ENCODE measurements around the gene CACNA2D2. TPM values are rescaled to one million over a fixed set of nuclear protein-coding genes. Genes with fewer than 3 reads are reported as not detected.

CACNA2D2 gene
- total RNA-seq, 2 experiments from 2014 or later, result 0.60 to 0.62 TPM

DNA sequence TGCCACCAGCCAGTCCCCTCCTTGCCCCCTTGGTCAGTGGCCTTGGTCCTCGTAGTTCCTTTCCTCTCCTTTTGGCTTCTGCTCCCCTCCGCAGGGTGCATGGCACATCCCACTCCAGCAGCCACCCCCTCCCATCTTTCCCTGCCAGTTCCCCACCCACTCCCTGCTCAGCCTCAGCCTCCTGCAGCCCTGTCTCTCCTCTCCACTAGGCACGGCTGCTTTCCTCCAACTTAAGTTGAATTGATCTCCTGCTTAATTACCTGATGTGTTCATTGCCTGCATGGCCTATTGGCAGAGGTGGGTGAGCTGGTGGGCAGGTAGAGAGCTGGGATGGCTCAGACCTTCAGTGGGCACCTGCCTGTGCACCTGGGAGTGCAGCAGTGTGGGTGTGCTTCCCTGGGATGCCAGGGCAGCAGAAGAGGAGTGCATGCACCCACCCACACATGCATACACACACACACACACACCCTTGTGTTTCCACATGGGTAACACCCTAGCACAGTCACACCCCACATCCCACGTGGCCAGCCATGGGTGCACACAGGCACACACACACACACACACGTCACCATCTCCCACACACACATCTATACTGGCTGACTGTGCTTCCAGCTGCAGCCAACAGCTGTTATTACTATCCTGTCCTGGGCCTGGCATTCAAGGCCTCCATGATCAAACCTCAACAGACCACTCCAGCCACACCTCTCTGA is 33.2 kb upstream of the CACNA2D2 start:
- no peaks in the 10 kb centered on the region for H3K9me3 Mint-ChIP-seq
- ChIA-PET POLR2A (interaction anchor here (0.5 kb wide), 1 partner anchor 32 kb away, joined by 3 read pairs; no protein-coding TSS in a partner anchor), CTCF (interaction anchor here (1.6 to 2.2 kb wide), 3 partner anchors 13 to 99 kb away, joined by 3 to 5 read pairs (median 4); no protein-coding TSS in a partner anchor)
- H3K27me3 Mint-ChIP-seq, result peaks cover 23% of the 10 kb centered on the region
- no peak for DNase-seq
- no peaks in the 10 kb centered on the region for H3K36me3 Mint-ChIP-seq (ENCODE audit: low read depth)
- H3K4me3 Mint-ChIP-seq, result no peak overlapping the region
- no peaks in the 10 kb centered on the region for H3K4me1 Mint-ChIP-seq
- H3K27ac Mint-ChIP-seq, result no peak overlapping the region

DNA sequence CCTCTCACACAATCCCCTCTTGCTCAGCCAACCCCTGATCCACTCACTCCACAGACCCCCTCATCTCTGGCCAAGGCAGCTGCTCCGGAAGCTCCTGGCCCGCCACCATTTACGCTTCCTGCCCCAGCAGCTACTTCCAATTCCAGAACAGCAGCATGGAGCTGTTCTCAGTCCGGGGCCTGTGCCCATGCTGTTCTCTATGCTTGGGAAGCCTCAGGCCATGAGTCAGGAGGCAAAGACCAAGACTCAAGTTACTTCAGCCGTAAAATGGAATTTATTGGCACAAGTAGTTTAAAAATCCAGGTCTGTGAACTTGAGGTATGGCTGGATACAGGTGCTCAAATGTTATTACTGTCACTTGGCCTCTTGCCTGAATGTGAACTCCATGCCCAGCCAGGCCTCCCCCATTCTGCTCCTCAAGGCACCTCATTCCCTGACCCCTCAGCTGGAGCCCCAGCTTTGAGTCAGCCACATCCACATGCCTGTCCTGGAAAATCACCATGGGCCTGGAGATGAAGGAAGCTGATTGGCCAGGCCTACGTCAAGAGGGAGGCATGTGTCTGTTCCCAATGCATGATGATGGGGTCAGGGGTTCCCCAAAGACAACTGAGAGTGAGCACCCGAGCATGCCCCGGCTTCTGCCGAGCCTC is 31.4 kb upstream of the CACNA2D2 start:
- H3K9me3 Mint-ChIP-seq, result no peaks in the 10 kb centered on the region
- CTCF ChIA-PET, result interaction anchor here (1.0 kb wide), 1 partner anchor 22 kb away, joined by 3 read pairs; no protein-coding TSS in a partner anchor
- no peak overlapping the region for H3K27ac Mint-ChIP-seq
- POLR2A ChIA-PET, result no interaction called here
- no peaks in the 10 kb centered on the region for H3K36me3 Mint-ChIP-seq (ENCODE audit: low read depth)
- DNase-seq, result no peak
- H3K4me3 Mint-ChIP-seq, result no peak overlapping the region
- H3K27me3 Mint-ChIP-seq, result peaks cover 33% of the 10 kb centered on the region
- no peaks in the 10 kb centered on the region for H3K4me1 Mint-ChIP-seq

DNA sequence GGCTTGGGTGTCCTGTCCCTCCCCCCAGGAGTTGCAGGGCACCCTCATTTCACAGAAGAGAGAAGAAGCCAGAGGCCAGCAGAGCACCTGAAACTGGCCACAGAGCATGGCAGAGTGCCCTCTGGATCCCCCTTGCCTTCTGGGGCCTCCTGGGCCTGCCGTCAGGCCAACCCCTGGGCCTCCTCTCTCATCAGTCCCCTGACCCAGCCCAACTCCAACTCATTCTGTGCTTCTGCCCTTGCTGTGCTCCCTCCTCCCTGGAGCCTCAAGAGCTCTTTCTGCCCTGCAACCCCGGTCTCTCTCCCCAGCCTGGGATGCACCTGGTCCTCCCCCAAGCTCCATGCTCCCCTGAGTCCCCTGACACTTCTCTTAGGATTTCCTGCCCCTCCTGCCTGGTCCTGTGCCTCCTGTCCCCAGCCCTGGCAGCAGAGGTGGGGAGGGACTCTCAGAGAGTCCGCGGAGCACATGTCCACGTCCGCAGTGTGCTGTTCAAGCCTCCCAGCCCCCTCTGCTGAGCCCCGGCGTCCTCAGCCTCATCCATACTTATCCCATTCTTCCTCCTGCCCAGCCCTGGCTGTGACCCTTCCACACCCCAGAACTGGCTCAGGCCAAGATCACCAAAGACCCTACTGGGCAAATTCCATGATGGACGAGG is 30.5 kb upstream of the CACNA2D2 start:
- no peak overlapping the region for H3K27ac Mint-ChIP-seq
- POLR2A ChIA-PET, result no interaction called here
- H3K36me3 Mint-ChIP-seq (ENCODE audit: low read depth), result no peaks in the 10 kb centered on the region
- no peak overlapping the region for H3K4me3 Mint-ChIP-seq
- CTCF ChIA-PET, result interaction anchor here (1.0 kb wide), 1 partner anchor 23 kb away, joined by 3 read pairs; no protein-coding TSS in a partner anchor
- no peak for DNase-seq
- H3K9me3 Mint-ChIP-seq, result no peaks in the 10 kb centered on the region
- peaks cover 35% of the 10 kb centered on the region for H3K27me3 Mint-ChIP-seq
- no peaks in the 10 kb centered on the region for H3K4me1 Mint-ChIP-seq

- no peaks in the 10 kb centered on the region for H3K4me1 Mint-ChIP-seq
- peaks cover 29% of the 10 kb centered on the region for H3K27me3 Mint-ChIP-seq
- no peak overlapping the region for H3K4me3 Mint-ChIP-seq
- no peak overlapping the region for H3K27ac Mint-ChIP-seq
- ChIA-PET CTCF (no interaction called here), POLR2A (no interaction called here)
- H3K36me3 Mint-ChIP-seq (ENCODE audit: low read depth), result no peaks in the 10 kb centered on the region
- DNase-seq, result no peak
- no peaks in the 10 kb centered on the region for H3K9me3 Mint-ChIP-seq
Measured at GRCh38 chr3:50533316-50533715, 29.9 kb upstream of the CACNA2D2 start.

- Mint-ChIP-seq H3K36me3 (ENCODE audit: low read depth) (no peaks in the 10 kb centered on the region), H3K27me3 (peaks cover 25% of the 10 kb centered on the region), H3K9me3 (no peaks in the 10 kb centered on the region), H3K4me3 (no peak overlapping the region), H3K4me1 (no peaks in the 10 kb centered on the region), H3K27ac (no peak overlapping the region)
- DNase-seq, result no peak
- CTCF ChIA-PET, result no interaction called here
- POLR2A ChIA-PET, result no interaction called here
Measured at GRCh38 chr3:50532062-50532705, 28.8 kb upstream of the CACNA2D2 start.

DNA sequence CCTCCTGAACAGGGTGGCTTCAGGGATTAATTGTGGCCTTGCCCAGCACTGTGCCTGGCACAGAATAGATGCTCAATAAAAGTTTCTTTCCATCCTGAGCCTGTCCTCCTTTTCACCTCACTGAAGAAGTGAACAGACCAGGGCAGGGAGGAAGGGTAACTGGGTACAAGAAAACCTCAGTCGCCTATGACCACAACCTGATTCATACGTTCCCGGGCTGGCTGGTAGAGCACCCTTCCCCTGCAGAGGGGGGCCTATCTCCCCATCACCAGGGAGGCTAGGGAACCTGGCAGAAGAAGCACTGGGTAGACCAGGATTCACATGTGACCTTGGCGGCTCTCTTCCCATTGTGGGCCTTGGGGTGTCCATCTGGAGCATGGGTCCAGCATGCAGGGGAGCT is 27.8 kb upstream of the CACNA2D2 start:
- Mint-ChIP-seq H3K36me3 (ENCODE audit: low read depth) (no peaks in the 10 kb centered on the region), H3K27me3 (peaks cover 25% of the 10 kb centered on the region), H3K4me3 (no peak overlapping the region), H3K4me1 (no peaks in the 10 kb centered on the region), H3K9me3 (no peaks in the 10 kb centered on the region), H3K27ac (no peak overlapping the region)
- CTCF ChIA-PET, result no interaction called here
- POLR2A ChIA-PET, result no interaction called here
- DNase-seq, result no peak

DNA sequence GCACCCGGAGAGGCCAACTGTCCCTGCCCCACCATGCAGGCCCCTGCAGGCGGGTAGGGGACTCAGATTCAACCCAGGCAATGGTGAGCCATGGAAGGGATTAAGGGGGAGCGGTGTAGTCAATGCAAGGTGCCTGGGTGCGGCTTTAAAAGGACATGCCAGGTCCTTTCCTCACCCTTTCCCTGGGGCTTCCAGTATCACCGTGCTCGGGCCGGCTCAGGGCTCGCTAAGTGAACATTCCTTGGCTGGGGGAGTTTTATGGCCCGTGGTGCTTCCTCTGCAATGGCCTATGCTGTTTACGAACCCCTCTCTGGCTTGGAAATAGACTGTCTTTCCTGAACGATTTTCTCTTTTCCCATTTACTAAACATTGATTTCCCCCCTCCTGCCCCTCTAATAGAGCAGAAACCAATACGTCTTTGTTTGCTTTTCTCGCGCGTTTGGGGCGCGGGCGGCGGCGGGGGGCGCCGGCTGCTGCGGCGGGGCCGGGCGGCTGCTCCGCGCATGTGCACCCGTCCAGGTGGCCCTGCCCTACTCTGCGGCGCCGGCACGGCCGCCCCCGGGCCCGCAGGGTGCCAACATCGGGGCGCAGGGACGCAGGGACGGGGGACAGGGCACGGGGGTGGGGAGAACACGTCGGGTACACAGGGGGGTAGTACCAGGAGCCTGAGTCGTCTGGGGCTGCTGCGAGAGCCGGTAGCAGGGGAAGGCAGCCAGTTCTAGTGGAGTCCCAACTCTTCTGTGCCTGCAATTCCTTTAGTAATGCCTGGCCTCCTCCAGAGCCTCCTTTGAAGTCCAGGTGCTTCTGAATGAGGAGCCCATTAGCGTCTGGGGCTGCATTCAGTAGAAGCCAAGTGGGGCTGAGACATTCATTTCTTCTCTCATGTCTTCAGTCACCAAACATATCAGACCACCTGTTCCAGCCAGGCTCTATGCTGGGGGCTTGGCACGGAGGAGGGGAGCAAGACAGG is 26.9 kb upstream of the CACNA2D2 start:
- no peak for DNase-seq
- POLR2A ChIA-PET, result no interaction called here
- Mint-ChIP-seq H3K9me3 (no peaks in the 10 kb centered on the region), H3K4me3 (no peak overlapping the region), H3K27ac (no peak overlapping the region), H3K27me3 (peaks cover 25% of the 10 kb centered on the region), H3K36me3 (ENCODE audit: low read depth) (no peaks in the 10 kb centered on the region), H3K4me1 (peaks cover 3% of the 10 kb centered on the region)
- CTCF ChIA-PET, result no interaction called here

- CTCF ChIA-PET, result interaction anchor here (1.5 kb wide), 1 partner anchor 16 kb away, joined by 5 read pairs; no protein-coding TSS in a partner anchor
- Mint-ChIP-seq H3K27ac (no peak overlapping the region), H3K9me3 (no peaks in the 10 kb centered on the region)
Measured at GRCh38 chr3:50525987-50526386, 22.6 kb upstream of the CACNA2D2 start.

GRCh38 chr3:50525191-50525910 is 21.9 kb upstream of the CACNA2D2 start:
- Mint-ChIP-seq H3K4me1 (peaks cover 3% of the 10 kb centered on the region), H3K4me3 (no peak overlapping the region), H3K27ac (no peak overlapping the region), H3K9me3 (no peaks in the 10 kb centered on the region), H3K36me3 (ENCODE audit: low read depth) (no peaks in the 10 kb centered on the region), H3K27me3 (peaks cover 12% of the 10 kb centered on the region)
- ChIA-PET POLR2A (no interaction called here), CTCF (interaction anchor here (1.5 kb wide), 1 partner anchor 17 kb away, joined by 5 read pairs; no protein-coding TSS in a partner anchor)
- DNase-seq, result no peak

More at GRCh38 chr3:50525987-50526386, 22.6 kb upstream of the CACNA2D2 start:
- Mint-ChIP-seq H3K4me3 (no peak overlapping the region), H3K36me3 (ENCODE audit: low read depth) (no peaks in the 10 kb centered on the region), H3K27me3 (peaks cover 12% of the 10 kb centered on the region), H3K4me1 (peaks cover 3% of the 10 kb centered on the region)
- POLR2A ChIA-PET, result no interaction called here
- peak; percentile 74 for DNase-seq

- Mint-ChIP-seq H3K4me1 (peaks cover 4% of the 10 kb centered on the region), H3K4me3 (no peak overlapping the region), H3K36me3 (ENCODE audit: low read depth) (no peaks in the 10 kb centered on the region), H3K27me3 (peaks cover 9% of the 10 kb centered on the region), H3K27ac (no peak overlapping the region), H3K9me3 (no peaks in the 10 kb centered on the region)
- DNase-seq, result no peak
- CTCF ChIA-PET, result interaction anchor here (1.5 to 2.5 kb wide), 2 partner anchors 17 to 18 kb away, joined by 5 to 8 read pairs; no protein-coding TSS in a partner anchor
- POLR2A ChIA-PET, result no interaction called here
Measured at GRCh38 chr3:50524746-50525145, 21.3 kb upstream of the CACNA2D2 start.

- peaks cover 6% of the 10 kb centered on the region for H3K27me3 Mint-ChIP-seq
- H3K36me3 Mint-ChIP-seq (ENCODE audit: low read depth), result no peaks in the 10 kb centered on the region
- no peak for DNase-seq
- POLR2A ChIA-PET, result no interaction called here
- no peaks in the 10 kb centered on the region for H3K9me3 Mint-ChIP-seq
- H3K27ac Mint-ChIP-seq, result no peak overlapping the region
- CTCF ChIA-PET, result interaction anchor here (0.9 to 2.5 kb wide), 4 partner anchors 19 to 90 kb away, joined by 3 to 8 read pairs (median 6); no protein-coding TSS in a partner anchor
- no peak overlapping the region for H3K4me3 Mint-ChIP-seq
- peaks cover 9% of the 10 kb centered on the region for H3K4me1 Mint-ChIP-seq
Measured at GRCh38 chr3:50523279-50523811, 19.9 kb upstream of the CACNA2D2 start.

Measured in activated CD4-positive, alpha-beta T cell treated with anti-CD3 and anti-CD28 coated beads, Interleukin-2, amount 10 ng/mL, durations not matched to agents 7 days and 5 days (primary cell).